GM23338 (cell line): Measurements from ENCODE around the gene COLEC12.

Source experiments
- EZH2 ChIP-seq: fragments of 200-600 bp; sonication (generic); IDR thresholded peaks from one replicate; pipeline ENCODE4 v1.8.0; 2017; ENCODE audit warnings: antibody characterized with exemption, mild to moderate bottlenecking, low read depth; ENCODE audit not compliant: unreplicated experiment
- EZH2phosphoT487 ChIP-seq: fragments of 200-600 bp; sonication (generic); IDR thresholded peaks from one replicate; pipeline ENCODE4 v1.8.1; 2018; ENCODE audit warnings: antibody characterized with exemption; ENCODE audit not compliant: unreplicated experiment
- POLR2AphosphoS5 ChIP-seq: IDR thresholded peaks from 2 replicates; pipeline ENCODE4 v1.6.1; 2016; ENCODE audit warnings: antibody characterized with exemption, low read depth
- TF ChIP-seq, protein P1 (sequence below), 2 experiments: fragments of 200-600 bp in 1 of 2; sonication (generic) in 1 of 2; conservative IDR thresholded peaks; 2 replicates each; pipeline versions ENCODE4 v1.5.1 to v1.6.1; 2016 to 2017; ENCODE audit warnings: antibody characterized with exemption in 2 of 2, low read depth in 2 of 2, mild to moderate bottlenecking in 2 of 2, moderate library complexity in 1 of 2
- TF ChIP-seq, protein P2 (sequence below): IDR thresholded peaks from one replicate; pipeline ENCODE4 v1.6.1; 2018; ENCODE audit warnings: antibody characterized with exemption; ENCODE audit not compliant: unreplicated experiment

DNA sequence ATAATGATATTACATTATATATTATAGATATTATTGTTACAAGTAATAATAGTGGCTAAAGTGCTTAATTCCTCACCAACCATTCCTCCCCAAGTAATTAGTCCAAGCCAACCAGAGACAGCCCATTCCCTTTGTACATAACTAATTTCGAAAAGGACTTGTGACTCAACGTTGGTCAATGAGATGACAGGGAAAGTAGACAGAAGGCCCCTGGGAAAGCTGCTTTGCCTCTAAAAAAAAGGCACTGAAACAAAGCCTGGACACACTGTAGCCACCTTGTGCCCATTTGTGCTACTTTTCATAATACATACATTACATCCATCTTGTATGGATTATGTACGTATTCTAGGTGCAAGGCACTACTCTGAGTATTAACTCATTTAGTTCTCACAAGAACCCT is 28.8 kb downstream of the COLEC12 start:
- TF ChIP-seq, protein P1, sequence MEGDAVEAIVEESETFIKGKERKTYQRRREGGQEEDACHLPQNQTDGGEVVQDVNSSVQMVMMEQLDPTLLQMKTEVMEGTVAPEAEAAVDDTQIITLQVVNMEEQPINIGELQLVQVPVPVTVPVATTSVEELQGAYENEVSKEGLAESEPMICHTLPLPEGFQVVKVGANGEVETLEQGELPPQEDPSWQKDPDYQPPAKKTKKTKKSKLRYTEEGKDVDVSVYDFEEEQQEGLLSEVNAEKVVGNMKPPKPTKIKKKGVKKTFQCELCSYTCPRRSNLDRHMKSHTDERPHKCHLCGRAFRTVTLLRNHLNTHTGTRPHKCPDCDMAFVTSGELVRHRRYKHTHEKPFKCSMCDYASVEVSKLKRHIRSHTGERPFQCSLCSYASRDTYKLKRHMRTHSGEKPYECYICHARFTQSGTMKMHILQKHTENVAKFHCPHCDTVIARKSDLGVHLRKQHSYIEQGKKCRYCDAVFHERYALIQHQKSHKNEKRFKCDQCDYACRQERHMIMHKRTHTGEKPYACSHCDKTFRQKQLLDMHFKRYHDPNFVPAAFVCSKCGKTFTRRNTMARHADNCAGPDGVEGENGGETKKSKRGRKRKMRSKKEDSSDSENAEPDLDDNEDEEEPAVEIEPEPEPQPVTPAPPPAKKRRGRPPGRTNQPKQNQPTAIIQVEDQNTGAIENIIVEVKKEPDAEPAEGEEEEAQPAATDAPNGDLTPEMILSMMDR (conservative IDR thresholded peaks at IDR 0.05; ENCODE audit: low read depth in 2 of 2): no peak
- no peak for TF ChIP-seq POLR2AphosphoS5
- no peak for TF ChIP-seq EZH2phosphoT487
- no peak for TF ChIP-seq EZH2
- TF ChIP-seq, protein P2, sequence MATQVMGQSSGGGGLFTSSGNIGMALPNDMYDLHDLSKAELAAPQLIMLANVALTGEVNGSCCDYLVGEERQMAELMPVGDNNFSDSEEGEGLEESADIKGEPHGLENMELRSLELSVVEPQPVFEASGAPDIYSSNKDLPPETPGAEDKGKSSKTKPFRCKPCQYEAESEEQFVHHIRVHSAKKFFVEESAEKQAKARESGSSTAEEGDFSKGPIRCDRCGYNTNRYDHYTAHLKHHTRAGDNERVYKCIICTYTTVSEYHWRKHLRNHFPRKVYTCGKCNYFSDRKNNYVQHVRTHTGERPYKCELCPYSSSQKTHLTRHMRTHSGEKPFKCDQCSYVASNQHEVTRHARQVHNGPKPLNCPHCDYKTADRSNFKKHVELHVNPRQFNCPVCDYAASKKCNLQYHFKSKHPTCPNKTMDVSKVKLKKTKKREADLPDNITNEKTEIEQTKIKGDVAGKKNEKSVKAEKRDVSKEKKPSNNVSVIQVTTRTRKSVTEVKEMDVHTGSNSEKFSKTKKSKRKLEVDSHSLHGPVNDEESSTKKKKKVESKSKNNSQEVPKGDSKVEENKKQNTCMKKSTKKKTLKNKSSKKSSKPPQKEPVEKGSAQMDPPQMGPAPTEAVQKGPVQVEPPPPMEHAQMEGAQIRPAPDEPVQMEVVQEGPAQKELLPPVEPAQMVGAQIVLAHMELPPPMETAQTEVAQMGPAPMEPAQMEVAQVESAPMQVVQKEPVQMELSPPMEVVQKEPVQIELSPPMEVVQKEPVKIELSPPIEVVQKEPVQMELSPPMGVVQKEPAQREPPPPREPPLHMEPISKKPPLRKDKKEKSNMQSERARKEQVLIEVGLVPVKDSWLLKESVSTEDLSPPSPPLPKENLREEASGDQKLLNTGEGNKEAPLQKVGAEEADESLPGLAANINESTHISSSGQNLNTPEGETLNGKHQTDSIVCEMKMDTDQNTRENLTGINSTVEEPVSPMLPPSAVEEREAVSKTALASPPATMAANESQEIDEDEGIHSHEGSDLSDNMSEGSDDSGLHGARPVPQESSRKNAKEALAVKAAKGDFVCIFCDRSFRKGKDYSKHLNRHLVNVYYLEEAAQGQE: no peak
